Hematopoietic multipotent progenitor cell (in vitro differentiated cells): ENCODE data around the gene POU2AF3. TPM values are rescaled to one million over a fixed set of nuclear protein-coding genes. Genes with fewer than 3 reads are reported as not detected.

Source experiments
- DNase-seq, 3 donors: peaks; one replicate each; pipeline ENCODE4 v3.0.0-alpha.2; 2011 to 2015; ENCODE audit warnings: low read depth in 2 of 3, low spot score in 2 of 3
- total RNA-seq: library from RNA; depleted of rRNA; stranded (reverse); fragments of >200 nt; gene quantifications from one replicate; pipeline ENCODE4 v1.2.3, GENCODE V29; 2012

The POU2AF3 gene
- total RNA-seq, 1 donor = not detected

DNA sequence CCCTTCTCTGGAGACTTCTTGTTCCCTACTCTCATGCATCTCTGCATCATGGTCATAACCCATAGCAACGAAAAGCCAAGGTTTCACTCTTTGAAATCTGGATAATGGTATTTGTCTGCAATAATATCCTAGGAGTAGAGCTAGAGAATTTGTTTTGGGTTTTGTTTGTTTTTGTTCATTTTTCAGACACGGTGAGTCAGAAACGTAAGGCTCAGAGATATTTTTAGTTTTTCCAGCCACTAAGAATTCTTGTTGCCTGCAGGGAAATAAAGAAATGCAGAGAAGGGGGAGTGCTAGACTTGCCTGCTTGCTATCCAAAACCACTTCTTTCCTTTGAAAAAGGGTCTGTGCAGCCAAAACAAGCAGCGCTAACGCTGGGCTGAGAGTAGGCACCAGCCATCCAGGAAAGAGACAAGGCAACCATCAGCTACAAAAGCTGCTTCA, 26.0 kb downstream of the POU2AF3 start:
- no peak for DNase-seq

DNA sequence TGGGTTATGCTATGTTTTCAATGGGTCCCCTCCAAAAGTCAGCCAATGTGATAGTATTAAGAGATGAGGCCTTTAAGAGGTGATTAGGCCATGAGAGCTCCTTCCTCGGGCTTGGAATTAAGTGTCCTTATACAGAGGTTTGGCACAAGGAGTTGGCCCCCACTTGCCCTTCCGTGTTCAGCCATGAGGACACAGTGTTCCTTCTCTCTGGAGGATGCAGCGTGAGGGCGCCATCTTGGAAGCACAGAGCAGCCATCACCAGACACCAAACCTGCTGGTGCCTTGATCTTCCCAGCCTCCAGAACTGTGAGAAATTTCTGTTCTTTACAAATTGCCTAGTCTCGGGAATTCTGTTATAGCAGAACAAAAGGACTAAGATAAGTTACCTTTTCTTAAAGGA, 26.9 kb downstream of the POU2AF3 start:
- DNase-seq = no peak

DNA sequence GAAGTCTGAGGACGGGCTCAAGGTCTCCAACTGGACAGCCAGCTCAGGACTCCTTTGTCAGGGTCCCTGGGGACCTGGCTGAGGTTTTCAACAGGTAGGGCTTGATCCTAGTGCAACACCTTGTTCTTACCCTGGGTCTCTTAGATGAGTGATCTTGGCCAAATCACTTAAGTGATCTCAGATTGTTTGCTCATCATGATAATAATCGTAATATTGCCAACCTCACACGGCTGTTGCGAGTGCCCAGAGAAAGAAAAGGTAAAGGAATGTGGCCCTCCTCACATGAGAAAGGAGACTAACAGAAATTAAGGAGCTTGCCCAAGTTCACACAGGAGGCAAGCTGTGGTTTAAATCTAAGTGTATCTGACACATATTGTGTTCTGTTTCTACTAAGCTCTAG, 28.5 kb downstream of the POU2AF3 start:
- DNase-seq = no peak

DNA sequence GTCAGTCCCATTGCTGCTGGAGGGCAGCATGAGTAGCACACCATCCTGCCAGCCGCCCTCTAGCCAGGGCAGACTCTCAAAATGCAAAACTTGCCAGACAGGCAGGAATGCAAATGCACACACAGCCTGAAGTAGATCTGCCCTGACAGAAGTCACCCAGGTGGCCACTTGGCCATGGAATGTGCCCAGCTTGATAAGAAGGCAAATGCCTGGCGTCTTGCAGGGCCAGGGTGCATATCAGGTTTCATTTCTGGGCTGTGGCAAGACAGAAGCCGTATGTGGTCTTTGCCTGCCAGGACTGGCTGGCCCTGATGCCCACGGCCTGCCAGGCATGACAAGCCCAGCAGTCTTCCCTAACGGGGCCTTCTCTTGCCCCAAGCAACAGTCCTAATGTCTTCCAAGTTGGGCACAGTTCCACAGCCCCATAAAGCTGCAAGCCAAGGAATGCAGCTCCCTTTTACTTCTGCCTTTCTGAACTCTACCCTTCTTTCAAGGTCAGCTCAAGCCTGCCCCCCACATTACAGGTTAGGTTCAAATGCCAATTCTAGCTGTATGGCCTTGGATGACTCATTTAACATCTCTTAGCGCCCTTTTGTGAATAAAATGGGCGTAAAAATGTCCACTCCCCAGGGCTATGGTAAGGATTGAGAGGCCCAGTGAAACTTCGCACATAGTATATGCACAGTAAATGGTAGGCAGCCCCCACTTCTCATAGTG, 29.7 kb downstream of the POU2AF3 start:
- no peak for DNase-seq

DNA sequence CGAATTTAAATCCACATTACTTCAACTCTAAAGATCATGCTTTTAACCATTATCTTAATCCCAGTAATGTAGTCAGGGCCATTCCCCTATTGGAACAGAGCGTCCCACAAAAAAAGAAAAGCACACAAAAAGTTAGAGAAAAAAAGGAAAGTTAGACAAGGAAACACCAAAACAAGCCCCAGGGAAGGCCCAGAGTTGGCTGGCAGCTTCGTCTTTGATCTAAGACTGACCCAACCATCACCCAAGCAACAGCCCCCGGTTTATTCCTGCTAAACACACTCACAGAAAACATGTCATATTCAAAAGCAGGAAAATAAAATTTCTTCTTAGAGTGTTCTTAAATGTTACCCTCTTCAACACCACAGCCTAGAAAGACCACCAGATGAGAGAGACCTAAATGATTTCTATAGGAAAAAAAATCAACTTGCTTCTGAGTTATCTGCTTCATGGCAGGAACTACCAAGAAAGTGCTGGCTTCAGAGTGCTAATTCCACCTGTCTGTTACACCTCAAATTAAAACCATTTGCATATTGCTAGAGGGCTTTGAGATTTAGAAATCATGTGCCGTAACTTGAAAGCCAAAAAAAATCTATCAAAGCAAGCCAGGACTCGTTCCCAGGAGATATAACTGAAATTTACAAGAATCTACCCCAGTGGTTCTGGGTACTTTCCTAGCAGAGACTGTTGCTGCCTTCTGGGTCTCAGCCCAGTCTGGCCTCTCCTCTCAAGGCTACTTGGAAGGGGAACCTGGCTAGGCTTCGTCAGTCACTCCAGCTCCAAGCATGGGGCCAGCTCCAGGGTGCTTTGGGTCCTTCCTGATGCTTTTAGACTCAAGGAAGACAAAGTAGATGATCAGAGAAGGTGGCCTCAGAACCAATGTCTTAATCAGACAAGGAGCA, 31.2 kb downstream of the POU2AF3 start:
- DNase-seq = no peak

DNA sequence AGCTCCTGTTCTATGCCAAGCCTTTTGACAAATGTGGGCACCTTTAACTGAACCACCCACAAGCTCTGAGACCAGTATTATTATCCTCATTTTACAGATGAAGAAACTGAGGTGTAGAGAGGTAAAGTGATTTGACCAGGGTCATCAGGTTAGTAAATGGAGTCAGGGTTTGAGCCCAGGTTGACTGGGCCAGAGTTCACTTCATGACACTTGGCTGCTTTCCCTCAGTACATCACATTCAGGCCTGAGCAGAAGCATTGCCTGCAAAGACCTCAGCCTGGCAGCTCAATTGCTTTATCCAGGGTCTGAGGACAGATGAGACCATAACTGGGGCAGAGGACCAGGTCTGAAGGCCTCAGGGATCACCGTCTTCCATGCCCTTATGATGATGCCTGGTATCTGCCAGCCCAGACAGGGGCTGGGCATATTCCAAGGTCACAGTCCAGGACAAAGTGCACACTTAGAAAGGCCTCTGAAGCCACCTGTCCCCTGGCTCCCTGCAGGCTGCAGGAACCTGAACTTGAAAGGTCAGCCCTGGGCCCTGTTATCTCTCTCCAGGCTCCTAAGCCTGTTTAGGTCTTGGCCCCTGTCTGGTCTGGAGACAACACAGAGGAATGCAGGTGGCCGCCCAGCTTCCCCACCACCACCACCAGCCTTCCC, 32.0 kb downstream of the POU2AF3 start:
- DNase-seq = no peak

DNA sequence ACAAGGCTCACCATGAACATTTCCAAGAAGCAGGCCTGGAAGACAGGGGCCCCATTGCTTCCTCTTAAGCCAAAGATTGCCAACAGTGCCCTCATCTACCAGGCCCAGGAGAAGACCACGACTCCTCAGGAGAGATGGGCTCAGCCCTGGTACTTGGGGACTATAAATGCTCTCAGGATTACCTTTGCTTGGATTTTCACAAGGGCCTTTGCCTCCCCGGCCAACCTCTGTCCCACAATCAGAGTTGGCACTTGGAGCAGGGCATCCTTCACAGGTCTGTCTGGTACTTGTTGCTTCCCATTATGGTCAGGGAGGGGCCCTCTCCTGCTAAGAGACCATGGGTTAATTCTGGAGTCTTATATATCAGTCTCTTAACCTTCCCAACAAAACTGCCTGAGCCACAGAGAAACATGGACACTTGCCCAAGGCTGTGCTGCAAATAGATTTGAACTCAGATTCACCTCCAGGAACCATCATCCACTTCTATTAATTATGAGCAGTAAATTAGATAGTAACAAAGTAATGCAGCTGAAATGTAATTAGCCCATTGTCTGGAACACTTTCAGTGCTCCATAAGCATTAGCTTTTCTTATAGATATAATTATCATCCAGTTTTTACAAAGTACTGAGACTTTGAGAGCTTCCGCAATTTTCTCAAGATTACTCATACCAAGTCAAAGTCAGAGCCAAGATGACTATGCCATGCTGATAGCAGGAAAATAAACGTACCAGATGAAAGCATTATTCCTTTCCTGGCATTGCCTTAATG, 33.5 kb downstream of the POU2AF3 start:
- no peak for DNase-seq

DNA sequence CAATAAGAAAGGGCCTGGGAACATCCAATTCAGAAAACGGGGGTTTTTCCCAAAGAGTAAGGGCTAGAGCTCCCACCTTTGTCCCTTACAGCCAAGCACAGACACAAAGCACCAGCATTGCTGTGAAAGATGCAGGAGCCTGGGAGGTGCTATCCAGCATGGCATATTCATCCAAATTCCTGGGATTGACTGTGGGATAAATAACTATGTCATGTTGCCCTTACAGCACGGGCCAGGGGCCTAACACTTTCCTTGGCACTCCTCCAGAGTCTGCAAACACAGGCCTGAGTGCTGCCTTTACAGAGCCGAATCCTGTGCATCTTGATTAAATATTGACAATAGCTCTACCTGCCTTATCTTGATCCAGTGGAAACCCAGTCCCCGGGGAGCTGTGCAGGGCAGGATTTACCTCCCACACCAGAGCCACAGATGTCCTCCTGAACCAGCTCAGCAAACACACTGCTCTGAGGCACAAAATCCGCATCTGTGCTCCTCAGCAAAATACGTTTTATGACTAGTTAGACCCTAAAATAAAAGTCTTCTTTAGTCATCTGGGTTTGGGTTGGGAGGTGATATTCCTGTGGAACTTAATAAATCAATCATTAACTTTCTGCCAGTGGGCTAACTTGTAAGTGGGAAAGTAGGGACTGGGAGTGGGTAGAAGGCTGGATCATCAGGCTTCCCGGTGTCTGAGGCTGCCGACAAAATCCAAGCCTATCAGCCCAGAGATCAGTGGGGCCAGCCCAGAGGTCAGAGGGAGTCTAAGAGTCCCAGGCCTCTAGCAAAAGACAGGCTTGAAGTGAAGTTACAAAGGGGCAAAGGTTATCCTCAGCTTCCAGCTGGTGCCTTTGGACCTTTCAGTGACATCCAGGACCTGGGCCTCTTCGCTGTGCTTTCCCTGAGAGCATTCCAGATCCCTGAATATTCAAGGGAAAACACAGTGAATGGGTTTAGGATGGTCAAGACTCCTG, 36.5 kb downstream of the POU2AF3 start:
- no peak for DNase-seq

DNA sequence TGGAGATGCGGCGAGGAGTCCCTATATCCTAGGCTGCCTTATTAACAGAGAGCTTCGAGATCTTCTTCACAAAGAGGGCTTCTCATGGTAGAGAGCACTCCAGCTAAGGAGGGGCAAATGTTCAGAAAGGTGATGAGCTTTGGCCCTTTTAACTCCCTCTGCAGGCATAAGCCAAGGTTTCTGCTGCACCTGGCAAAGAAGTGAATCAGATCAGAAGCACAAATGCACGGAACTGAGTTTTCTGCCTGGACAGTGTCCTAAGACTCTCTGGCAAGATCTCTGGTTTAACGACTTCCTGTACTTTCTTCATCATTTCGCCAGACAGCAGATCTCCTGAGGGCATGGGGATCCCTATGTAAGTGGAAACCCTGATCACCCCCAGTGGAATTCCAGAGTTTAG, 37.2 kb downstream of the POU2AF3 start:
- DNase-seq = no peak

DNA sequence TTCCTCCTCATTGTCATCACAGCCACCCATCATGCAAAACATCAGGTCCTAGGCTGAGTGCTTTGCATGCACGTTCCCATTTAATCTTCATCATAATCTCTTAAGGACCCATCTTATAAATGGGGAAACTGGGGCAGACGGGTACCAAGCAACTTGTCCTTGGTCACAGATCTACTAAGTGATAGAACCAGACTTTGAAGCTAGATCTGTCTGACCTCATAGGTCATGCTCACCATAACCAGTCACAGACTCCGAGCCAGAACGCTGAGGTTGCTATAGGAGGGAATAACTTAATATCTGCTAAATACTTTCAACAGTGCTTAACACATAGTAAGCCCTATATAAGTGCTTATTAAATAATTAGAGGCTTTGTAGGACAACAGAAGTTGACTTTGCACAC, 37.7 kb downstream of the POU2AF3 start:
- no peak for DNase-seq

DNA sequence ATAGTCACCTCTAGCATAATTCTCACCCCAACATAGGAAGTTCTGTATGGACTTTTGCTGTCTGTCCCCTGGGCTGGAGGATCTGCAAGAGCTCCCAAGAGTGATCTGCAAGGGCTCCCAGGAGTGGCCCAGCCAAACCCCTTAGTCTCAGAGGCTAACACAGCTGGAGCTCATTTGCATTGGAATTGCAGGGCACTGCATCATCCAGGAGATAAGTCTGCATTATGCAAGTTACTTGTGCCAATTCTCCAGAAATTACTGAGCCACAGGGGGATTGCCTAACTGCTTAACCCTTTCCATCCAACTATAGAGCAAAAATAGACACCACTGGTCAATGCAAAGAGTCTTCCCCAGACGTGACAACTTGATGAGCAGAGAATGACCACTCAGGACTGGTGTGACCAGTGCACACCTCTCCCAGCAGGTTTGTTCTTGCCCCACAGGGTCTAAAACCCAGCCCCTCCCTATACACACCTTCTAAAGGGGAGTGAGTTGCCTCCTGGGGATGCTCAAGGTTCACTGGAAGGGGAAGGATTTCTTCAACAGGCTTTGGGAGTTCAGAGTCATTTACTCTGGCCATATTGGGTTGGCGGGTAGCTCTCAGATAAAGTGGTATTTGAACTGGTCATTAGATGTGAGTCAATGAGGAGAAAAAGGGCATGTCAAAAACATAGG, 38.4 kb downstream of the POU2AF3 start:
- no peak for DNase-seq

DNA sequence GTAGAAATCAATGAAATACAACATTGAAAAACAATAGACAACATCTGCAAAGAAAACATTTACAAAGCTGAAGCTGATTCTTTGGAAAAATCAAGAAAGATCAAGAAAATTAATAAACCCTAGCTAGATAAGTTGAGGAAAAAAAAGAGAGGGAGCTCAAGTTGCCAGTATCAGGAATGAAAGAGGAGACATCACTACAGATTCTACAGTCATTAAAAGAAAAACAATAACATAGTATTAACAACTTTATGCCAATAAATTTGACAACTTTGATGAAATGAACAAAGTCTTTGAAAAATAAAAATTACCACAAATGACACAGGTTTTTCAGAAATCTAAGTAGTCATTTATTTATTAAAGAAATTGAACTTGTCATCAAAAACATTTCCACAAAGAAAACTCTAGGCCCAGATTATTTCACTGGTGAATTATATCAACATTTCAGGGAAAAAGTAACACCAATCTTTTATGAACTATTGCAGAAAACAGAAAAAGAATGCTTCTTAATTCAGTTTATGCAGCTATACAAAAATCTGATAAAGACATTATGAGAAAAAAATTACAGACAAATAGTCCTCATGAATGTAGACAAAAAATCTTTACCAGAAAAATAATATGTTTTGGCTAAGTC, 41.5 kb downstream of the POU2AF3 start:
- DNase-seq = no peak

DNA sequence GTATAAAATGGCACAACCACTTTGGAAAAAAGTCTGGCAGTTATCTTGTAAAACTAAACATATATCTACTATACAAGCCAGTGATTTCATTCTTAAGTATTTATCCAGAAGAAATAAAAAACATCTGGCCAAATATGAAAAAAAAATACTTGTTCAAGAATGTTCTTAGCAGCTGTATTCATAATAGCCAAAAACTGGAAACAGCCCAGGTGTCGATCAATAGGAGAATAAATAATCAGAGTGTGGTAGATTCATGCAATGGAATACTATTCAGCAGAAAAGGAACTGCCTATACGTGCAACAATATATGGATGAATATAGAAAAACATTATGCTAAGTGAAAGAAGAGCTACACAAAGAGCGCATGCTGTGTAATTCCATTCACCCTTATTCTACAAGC, 44.0 kb downstream of the POU2AF3 start:
- no peak for DNase-seq

DNA sequence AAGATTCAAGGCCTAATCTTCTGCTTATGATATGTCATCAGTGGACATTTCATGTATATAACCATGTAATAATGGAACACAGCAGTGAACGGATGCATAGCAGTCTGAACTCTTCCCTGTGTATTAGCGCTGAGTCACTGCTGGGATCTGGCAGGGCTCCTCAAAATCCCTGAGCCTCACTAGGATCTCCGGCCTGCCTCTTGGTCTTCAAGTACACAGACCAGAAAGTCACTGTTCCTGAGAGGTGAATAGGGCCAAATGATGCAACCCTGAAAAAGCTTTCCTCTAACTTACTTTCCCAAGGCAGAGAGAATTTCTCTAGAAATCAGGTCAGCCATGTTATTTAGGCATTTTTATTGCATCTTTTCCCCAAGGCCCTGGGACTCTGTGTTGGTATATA, 45.7 kb downstream of the POU2AF3 start:
- no peak for DNase-seq

DNA sequence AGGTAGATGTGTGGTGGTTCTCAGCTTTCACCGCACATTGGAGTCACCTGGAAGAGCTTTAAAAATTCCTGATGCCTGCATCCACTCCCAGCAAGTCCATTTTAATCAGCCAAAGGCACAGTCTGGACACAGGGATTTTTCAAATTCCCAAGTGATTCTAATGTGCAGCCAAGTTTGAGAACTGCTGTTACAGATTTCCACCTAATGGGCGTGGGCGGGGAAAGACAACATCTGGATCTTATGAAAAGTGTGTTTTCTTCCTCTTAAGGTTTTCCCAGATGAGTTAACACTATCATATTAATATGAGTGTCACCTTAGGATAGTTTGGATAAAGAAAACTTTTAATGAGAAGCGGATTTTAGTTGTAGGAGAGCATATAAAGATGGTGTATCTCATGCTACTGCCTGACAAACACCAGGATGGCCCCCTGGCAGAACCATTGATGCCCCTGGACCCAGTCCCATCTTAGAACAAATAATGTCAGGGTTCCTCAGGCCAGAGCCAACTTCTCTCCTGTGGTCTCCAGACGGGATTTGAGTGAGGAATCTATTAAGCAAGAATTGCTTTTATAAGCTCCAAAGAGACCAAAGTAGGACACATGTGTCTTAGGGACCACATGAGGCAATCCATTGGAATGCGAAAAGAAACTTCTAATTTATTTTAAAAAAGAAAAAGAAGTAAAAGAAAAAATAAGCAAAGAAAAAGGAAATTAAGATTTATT, 48.8 kb downstream of the POU2AF3 start:
- no peak for DNase-seq

DNA sequence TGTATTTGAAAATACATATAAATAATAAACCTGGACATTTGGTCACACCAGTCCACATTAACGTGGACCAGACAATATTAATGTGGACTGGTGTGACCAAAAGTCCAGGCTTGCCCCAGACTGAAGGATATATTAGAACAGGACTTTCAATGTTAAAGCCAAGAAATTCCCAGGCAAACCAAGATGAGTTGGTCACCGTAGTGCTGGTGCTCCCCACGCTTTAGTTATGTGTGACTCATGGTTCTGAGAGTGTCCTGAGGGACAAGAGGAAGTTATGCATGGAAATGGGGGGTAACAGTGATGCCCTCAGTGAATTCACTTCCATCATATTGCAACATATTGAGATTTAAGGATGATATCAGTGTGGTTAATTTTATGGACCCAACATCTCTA, 49.4 kb downstream of the POU2AF3 start:
- DNase-seq = no peak

DNA sequence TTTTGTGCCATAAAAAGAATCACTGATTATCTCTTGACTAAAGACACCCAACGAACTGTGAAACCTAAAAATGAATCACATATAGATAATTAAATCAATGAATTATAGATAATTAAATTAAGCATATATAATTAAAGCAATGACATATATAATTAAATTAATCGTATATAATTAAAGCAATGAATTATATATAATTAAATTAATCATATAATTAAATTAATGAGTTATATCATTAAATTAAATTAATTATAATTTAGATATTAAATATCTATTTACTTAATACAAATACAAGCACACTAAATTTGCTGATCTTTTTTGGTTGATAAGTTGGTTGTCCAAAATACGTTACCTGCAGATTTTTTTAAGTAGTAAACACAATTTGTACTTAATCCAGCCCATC, 49.8 kb downstream of the POU2AF3 start:
- DNase-seq = no peak

DNA sequence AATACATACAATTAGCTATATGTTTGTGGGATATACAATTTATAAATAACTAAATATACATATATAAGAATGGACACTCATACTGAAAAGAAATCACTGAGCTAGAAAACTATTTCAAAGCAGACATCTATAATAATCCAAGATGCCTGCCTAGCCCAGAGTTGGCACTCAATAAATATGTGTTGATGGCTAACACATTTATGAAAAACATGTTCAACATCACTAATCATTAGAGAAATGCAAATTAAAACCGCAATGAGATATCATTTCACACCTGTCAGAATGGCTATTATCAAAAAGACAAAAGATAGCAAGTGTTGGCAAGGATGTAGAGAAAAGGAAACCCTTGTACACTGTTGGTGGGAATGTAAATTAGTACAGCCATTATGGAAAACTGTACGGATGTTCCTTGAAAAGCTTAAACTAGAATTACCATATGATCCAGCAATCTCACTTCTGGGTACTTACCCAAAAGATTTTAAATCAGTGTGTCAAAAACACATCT, 50.9 kb downstream of the POU2AF3 start:
- DNase-seq = no peak
